GM18511 (cell line): Measurements from ENCODE around the gene ITGBL1.
"Not testable (repeated sequence)": the region's sequence is repeated elsewhere in the genome, so short reads cannot be mapped to it uniquely, and the experiment has no call there.

Source experiments
- ATAC-seq: cut with Tn5 transposase; IDR thresholded peaks from one replicate; pipeline ENCODE4 v1.9.1; 2021; ENCODE audit warnings: mild to moderate bottlenecking, moderate library complexity; ENCODE audit not compliant: unreplicated experiment

The ITGBL1 gene

DNA sequence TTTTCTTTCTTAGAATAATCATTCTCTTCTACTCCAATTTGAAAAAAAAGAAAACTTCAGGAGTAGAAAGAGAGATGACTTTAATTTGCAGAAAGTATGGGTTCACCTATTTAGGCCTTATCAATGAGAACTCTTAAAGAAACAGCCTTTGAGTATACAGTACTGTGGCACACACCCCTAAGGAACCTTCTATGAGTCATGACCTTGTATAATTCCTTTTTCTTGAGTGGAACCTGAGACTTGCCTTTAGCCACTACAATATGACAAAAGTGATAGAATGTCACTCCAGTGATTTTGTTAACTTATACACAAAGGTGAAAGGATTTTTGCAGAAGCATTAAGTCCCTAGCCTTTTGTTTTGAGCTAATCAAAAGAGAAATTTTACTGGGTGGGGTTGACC is 58.7 kb downstream of the ITGBL1 start:
- no peak for ATAC-seq

GRCh38 chr13:101511766-101512165 is 59.3 kb downstream of the ITGBL1 start:
- ATAC-seq, result no peak

DNA sequence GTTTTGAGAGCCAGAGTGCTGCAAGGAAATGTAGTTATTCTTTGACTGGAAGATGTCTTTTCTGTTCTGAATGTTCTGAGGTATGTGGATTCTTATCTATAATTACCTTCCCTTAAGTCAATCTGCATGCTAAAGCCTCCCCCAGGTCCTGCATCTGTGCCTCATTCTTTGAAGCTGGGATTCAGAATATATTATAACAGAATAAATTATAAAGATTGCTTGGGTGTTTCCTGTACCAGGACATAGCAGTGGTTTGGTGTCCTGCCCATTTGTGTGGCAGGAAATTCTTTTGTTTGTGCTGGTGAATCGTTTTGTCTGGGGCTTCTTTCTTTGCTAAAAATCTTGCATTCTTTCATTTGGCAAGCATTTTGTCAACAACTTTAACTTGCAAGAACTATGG is 60.2 kb downstream of the ITGBL1 start:
- ATAC-seq, result no peak

- ATAC-seq, result no peak
These were observed 61.6 kb downstream of the ITGBL1 start for GRCh38 chr13:101514100-101514499.

- ATAC-seq, result peak; percentile 79
These were observed 62.3 kb downstream of the ITGBL1 start for GRCh38 chr13:101514695-101515275.

DNA sequence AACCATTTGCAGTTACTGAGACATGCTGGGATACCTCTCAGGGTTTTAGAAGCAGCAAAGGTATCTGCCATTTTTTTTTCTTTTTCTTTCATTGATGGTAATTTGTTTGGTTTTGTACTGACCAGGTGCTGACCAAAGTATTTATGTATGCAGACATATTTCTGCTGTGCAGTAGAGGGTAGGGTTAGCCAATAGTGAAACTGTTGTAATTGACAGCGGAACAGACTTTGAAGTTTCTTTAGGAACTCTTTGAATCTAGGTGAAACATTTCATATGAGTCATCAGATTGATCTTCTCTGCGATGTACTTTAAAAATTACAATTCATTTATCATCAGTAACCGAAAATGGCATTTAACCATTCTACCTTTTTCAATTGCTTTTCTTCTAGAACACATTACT is 63.0 kb downstream of the ITGBL1 start:
- no peak for ATAC-seq

- ATAC-seq, result no peak
These were observed 63.8 kb downstream of the ITGBL1 start for GRCh38 chr13:101516262-101516661.

DNA sequence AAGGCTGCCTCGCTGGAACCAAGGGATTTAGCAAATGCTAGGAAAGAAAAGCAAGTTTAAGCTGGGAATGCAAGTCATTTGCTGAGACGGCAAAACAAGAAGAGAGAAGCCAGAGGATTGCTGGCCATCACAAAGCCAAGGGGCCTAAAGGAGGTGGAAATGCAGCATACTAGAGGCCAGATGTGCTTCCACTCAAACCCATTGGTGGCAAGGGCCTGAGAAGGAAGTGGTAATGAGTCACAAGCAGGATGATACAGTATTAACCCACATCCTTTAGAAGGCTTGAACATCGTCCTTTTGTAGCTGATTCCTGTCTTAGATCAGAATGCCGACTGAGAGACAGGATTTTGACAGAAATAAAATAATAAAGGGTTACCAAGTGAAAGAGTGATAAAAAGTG is 68.2 kb downstream of the ITGBL1 start:
- ATAC-seq, result peak; percentile 77

DNA sequence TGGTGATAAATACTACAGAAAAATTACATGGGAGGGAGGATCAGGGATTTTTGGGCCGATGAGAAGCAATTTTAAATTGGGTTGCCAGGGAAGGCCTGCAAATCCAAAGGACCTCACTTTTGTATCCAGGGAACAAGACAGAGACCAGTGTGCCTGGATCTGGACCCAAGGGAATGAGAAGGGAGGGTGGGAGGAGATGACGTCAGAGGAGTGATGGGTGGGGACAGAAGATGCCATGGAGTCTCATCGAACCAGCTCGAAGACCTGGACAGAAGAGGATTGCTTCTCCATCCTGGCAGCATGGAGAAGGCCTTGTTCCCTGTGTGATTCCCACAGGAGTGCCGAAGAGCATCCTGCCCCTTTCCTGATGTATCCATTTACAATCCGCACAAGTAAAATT is 68.9 kb downstream of the ITGBL1 start:
- ATAC-seq, result no peak

- no peak for ATAC-seq
These were observed 70.1 kb downstream of the ITGBL1 start for GRCh38 chr13:101522607-101523006.

DNA sequence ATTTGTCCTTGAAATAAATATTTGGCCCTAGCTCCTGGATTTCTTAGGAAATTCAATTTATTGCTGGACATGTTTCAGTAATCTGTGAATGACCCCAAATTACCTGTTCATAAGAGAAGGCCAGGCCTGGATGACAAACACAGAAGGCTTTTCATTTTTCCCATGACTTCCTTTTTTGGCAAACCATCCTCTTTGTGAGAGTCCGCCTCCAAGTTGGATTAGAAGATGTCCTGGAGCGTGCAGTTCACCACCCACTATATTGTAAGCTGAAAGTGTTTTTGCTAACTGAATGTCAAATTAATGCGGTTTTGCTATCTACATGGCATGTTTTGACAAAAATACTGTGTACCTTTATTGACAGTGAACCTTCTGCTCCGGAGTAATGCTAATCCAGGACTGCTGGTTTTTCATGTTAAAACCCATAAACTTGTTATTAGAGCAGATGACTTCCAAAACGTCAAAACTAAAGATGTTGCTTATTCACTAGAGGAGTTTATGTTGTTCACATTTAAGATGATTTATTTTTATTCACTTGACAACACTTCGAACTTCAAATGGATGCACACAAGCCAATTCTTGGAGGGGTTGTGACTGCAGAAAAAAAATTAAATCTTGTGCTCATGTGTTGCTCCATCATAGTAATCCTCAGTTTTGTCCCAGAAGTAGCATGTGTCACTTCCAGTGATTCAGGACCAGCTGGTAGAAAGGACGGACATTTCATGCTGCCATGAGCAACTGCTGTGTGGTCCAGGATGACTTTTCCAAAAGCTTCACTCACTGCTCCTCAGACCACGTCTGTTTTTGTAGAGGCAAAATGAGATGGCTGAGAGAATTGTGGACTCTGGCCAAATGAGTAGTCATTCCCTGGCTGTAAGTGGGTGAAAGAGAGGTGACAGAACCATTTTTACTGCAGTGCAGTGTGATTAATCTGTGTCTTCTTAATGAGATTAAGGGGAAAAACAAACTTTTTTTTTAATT is 71.0 kb downstream of the ITGBL1 start:
- ATAC-seq, result no peak

- no peak for ATAC-seq
These were observed 74.7 kb downstream of the ITGBL1 start for GRCh38 chr13:101527130-101527529.

DNA sequence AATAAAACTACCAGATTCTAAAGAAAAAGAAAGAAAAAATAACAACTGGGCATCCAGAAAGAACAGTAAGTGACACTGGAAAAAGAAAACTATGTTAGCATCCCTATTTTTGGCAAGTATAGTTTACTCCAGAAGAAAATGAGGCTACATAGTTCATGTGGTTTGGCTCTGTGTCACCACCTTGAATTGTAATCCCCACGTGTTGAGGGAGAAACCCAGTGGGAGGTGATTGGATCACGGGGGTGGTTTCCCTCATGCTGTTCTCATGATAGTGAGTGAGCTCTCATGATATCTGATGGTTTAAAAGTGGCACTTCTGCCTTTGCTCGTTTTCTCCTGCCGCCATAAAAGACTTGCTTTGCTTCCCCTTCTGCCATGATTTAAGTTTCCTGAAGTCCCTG is 76.9 kb downstream of the ITGBL1 start:
- ATAC-seq, result no peak

DNA sequence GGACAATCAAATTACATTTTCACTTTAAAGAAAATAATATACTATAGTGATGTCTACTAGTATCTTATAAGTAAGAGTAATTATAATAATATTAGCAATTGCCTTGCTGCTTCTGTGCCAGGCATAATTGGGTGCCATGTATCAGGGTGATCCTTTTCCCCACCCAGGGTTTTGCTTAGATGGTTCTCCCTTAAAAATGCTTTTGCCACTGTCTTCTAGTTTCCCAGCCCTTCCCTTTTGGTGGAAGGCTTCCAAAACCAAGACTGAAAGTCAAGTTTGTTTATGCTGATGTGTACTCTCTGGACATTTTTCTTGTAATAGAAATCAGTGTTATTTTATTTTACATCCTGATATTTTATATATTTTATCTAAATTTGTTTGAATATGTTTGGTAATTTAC is 77.8 kb downstream of the ITGBL1 start:
- no peak for ATAC-seq

GRCh38 chr13:101535192-101535746 is 82.8 kb downstream of the ITGBL1 start:
- ATAC-seq, result no peak

GRCh38 chr13:101536079-101536478 is 83.6 kb downstream of the ITGBL1 start:
- no peak for ATAC-seq

- ATAC-seq, result not testable (repeated sequence)
These were observed 92.1 kb downstream of the ITGBL1 start for GRCh38 chr13:101544544-101544943.

DNA sequence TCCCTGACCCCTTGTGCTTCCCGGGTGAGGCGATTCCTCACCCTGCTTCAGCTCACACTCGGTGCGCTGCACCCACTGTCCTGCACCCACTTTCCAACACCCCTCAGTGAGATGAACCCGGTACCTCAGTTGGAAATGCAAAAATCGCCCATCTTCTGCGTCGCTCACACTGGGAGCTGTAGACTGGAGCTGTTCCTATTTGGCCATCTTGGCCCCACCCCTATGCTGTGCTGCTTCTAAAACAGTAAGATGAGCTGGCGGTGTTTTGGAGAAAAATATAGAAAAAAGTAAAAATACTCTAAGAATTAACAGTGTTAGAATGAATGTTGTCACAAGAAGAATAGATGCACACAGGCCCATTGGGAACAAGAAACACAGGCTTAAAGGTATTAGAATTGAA is 92.5 kb downstream of the ITGBL1 start:
- no peak for ATAC-seq

DNA sequence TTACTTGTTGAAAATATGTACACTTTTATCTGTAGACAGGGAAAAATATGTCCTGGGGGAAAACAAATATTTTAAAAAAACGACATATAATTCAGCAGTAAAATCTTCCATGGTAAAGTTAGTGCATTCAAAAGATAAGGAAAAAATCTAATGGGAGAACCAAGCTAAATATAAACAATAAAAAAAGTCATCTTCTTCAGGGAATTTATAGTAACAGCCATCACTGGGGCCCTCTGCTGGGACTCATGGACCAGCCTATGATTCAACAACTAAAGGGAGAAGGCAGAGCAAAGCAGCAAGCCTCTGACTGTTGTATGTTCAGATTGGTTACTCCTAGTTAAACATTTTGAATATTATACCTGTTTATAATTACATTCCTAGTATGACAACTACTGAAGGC is 93.0 kb downstream of the ITGBL1 start:
- no peak for ATAC-seq

DNA sequence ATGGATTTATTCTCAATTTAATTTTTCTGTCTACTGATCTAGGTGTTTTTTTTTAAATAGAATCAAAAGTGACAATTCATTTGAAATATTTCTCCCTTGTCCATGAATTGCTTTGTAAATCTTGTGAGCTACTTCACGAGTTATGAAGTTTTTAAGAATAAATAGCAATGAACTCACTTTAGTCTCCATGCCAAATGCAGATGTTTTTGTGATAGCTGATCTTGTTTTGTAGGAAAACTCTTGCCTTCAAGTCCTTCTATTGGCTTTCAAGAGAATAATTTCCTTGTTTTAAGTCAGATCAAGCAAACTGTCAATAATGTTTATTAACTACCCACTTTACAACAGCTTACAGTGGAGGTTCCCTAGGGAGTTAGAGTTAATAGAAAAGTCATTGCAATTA is 99.8 kb downstream of the ITGBL1 start:
- ATAC-seq, result no peak

DNA sequence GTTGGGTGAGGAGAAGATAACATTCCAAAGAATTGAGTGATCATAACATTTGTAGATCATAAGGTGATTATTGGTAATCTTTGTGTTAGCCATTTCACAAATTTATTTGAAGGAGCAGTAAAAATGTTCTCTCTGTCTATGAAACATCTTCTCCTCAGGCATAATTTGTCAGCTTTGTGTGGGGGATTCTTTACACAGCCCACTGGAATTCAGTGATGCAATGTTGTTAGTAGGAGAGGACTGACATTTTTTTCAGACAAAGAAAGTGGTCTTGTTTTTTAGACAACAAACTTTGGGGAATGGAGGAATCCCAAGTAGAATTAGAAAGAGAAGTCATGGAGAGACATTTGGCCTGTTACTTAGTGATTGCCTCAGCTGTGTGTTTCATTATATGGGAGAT is 100.3 kb downstream of the ITGBL1 start:
- ATAC-seq, result no peak
